GM18499 (cell line): ENCODE measurements around the gene AQP6.

Experiments
- ATAC-seq: cut with Tn5 transposase; IDR thresholded peaks from one replicate; pipeline ENCODE4 v1.9.1; 2021; ENCODE audit warnings: moderate number of reproducible peaks; ENCODE audit not compliant: insufficient read depth, unreplicated experiment

The AQP6 gene

GRCh38 chr12:49967777-49968250 lies 4.9 kb upstream of the AQP6 start:
- no peak for ATAC-seq

GRCh38 chr12:49968471-49968870 lies 4.3 kb upstream of the AQP6 start:
- ATAC-seq, result no peak

- no peak for ATAC-seq
Observed at GRCh38 chr12:49969027-49969426, 3.7 kb upstream of the AQP6 start.

GRCh38 chr12:49969651-49970429 lies 2.9 kb upstream of the AQP6 start:
- ATAC-seq, result no peak

GRCh38 chr12:49970658-49971057 lies 2.1 kb upstream of the AQP6 start:
- no peak for ATAC-seq

- no peak for ATAC-seq
Observed at GRCh38 chr12:49971141-49971540, 1.6 kb upstream of the AQP6 start.

- no peak for ATAC-seq
Observed at GRCh38 chr12:49972129-49972528, 618 bp upstream of the AQP6 start.

GRCh38 chr12:49973361-49973830 lies 649 bp downstream of the AQP6 start:
- ATAC-seq, result no peak

GRCh38 chr12:49974231-49974675 lies 1.5 kb downstream of the AQP6 start:
- ATAC-seq, result no peak

GRCh38 chr12:49974677-49975317 lies 2.0 kb downstream of the AQP6 start:
- no peak for ATAC-seq

- no peak for ATAC-seq
Observed at GRCh38 chr12:49975318-49975761, 2.6 kb downstream of the AQP6 start.

GRCh38 chr12:49976557-49976956 lies 3.8 kb downstream of the AQP6 start:
- no peak for ATAC-seq

- ATAC-seq, result no peak
Observed at GRCh38 chr12:49978125-49978524, 5.4 kb downstream of the AQP6 start.

- no peak for ATAC-seq
Observed at GRCh38 chr12:49979016-49979586, 6.4 kb downstream of the AQP6 start.

- ATAC-seq, result no peak
Observed at GRCh38 chr12:49979791-49980190, 7.0 kb downstream of the AQP6 start.

GRCh38 chr12:49980501-49981349 lies 8.0 kb downstream of the AQP6 start:
- no peak for ATAC-seq

- no peak for ATAC-seq
Observed at GRCh38 chr12:49982246-49983087, 9.7 kb downstream of the AQP6 start.

GRCh38 chr12:49983892-49984291 lies 11.1 kb downstream of the AQP6 start:
- ATAC-seq, result no peak
